ENCODE measurements around the gene CPNE9.

The CPNE9 gene

GRCh38 chr3:9716801-9717555 lies 13.3 kb downstream of the CPNE9 start:
- no peak for DNase-seq

- no peak for DNase-seq
Measured at GRCh38 chr3:9717563-9717962, 13.9 kb downstream of the CPNE9 start.

GRCh38 chr3:9718118-9718517 lies 14.5 kb downstream of the CPNE9 start:
- DNase-seq, result no peak

DNA sequence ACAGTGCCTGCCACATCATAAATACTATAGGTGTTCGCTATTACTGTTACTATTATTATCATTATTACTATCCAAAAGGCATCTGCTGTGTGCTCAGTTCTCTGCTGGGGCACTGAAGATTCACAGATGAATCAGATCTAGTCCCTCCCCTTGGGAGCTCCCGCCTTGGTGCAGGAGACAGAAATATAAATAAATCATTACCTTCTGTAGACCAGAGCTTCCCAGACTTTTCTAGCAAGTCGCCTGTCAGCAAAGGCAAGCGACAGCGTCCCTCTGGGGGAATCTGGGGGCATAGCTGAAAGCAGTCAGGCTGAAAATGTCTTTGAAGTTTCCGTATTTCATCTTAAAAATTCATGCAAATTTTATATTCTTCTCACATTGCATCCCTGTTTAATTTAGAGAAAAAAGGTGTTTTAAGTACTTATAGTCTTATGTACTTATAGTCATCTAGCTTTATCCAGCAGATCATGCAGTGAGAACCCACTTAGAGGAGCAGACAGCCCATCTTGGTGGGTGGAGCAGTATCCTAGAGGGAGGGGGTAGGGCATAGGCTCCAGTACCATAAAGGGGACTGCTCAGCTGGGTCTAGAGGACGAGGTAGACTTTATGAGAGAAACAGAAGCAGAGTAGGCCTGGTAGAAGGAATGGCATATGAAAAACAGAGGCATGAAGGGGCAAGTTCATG lies 17.5 kb downstream of the CPNE9 start:
- DNase-seq, result no peak

DNA sequence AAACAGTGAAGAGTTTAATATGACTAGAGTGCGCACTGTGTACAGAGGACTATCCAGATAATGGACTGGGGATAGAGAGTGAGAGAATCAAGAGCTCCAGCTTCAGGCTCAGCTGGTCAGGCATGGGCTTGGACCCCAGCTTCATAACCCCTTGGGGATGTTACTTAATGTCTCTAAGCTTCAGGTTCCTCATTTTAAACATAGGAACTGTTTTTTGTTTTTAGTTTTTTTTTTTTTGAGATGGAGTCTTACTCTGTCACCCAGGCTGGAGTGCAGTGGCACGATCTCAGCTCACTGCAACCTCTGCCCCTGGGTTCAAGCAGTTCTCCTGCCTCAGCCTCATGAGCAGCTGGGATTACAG lies 18.0 kb downstream of the CPNE9 start:
- DNase-seq, result no peak

GRCh38 chr3:9725775-9726515 lies 22.3 kb downstream of the CPNE9 start:
- DNase-seq, result no peak

DNA sequence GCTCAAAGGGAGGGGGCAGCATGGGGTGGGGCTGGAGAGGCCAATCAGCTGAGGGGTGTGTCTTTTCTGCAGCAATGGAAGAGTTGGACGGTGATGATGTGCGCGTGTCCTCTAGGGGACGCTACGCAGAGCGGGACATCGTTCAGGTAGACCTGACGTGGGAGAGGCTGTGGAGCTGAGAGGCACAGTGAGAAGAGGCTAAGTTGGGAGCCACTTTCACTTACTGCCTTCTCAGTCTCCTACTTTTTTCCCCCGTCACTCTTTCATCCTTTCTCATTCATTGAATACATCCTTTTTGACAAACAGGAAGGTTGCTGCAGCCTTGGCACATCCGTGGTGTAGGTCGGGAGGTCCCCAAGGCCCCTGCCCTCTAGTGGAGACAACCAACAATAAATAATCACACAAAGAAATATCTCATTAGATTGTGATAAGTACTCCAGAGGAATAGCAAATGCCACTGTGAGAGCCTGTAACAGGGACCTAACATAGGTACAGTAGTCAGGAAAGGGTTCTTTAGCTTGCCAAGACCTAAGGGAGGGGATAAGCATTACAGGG lies 23.5 kb downstream of the CPNE9 start:
- no peak for DNase-seq

- DNase-seq, result no peak
Measured at GRCh38 chr3:9727743-9728142, 24.1 kb downstream of the CPNE9 start.

DNA sequence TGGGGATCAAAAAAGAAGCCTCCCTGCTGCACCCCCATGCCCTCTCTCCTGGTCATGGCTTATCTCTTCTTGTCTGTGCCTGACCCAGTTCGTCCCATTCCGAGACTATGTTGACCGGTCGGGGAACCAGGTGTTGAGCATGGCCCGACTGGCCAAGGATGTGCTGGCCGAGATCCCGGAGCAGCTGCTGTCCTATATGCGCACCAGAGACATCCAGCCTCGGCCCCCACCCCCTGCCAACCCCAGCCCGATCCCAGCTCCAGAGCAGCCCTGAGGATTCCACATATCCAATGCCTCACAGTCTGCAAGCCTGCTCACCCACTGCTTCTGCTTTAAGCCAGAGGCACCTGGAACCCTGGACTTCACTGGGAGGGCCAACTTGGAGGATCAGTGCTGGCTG lies 25.8 kb downstream of the CPNE9 start:
- no peak for DNase-seq

DNA sequence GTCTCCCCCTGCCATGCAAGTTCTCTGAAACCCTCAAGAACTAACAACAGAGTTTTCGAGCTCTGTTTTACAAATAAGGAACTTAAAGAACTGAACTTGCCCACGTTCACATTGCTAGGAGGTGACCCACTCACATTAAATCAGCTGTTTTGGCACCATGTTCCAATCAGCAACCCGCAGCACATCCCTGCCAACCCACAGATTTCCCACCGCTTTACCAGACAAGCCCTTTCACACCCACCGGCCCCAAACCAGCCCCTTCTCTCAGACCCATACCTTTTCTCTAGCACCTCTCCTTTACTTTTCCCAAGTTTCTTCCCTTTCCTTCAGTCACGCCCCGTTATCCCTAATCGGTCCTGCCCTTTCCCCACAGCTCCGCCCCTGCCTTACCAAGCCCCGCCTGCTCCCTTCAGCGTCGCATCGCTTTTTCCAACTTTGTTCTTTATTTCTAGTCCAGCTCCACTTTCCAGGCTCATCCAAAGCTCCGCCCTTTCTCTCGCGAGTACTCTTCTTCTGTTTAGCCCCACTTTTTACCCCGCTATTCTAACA lies 27.1 kb downstream of the CPNE9 start:
- DNase-seq, result peak; percentile 84

DNA sequence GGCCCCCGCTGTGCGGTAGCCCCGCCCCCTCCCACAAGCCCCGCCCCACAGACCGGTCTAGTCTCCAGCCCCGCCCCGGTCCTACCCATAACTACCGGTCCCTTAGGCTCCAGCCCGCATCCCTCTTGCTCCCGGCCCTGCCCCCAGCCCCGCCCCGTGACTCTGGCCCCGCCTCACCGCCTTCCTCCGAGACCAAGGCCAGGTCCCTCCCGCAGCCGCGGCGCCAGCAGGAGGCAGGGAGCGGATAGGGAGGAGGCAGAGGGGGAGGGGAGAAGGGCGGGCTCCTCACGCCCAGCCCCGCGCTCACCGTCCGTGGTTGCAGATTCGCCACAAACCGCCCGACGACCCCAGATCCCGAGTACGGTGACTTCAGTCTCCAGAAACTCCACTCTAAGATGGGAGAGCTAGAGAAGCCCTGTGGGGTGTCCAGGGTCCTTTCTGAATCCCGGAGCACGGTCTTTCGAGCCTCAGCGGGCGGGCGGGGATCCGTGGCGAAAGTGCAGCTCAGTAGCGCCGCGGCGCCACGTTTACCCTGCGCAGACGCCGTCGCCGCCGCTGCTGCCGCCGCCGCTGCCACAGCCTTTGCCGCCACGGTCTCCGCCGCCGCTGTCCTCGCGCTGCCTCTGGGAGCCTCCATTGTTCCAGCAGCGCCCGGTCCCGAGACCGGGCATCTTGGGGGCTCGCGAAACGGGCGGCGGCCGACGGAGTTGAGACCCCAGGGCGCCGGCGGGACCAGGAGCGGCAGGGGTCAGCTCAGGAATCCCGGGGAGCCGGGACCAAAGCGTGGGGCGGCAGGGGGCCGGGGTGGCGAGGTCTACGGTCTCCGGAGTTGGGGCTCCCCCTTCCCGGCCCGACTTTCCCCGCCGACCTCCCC lies 27.8 kb downstream of the CPNE9 start, which contains the start of gene BRPF1:
TSS of gene BRPF1 (plus strand) at position 530 of the 874 bp plus-strand sequence. CDS start 2,406 bp downstream, outside the sequence.
- DNase-seq, result peak; percentile 86

DNA sequence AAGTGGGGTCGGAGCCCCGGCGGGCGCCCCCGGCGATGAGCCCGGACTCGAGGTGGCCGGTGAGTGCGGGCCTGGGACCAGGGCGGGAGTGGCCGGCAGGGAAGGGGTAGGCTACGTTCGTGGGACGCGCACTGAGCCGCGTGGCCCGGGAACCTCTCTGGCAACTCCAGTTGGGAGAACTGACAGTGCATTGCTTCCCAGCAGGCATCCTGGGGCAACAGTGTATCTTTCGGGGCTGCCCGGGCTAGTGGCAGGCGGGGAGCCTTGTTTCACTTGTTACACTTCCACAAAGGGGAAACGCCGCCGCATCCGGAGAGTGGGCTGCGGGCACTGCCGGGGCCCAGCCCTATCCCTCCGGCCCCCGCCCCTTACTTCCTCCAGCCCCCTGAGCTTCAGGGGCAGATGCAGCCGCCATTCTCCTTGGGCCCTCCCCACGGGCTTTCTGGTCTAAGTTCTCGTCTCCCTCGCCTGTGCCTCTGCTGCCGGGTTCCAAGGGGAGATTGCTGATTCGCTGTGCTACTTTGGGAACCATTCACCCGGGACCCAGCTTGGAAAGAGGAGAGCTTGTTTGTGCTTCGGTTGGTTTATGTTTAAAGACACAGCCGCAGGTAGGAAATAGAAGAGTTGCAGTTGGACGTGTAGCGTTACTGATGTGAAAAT lies 28.6 kb downstream of the CPNE9 start:
- DNase-seq, result no peak

- no peak for DNase-seq
Measured at GRCh38 chr3:9732740-9733115, 29.1 kb downstream of the CPNE9 start.

- no peak for DNase-seq
Measured at GRCh38 chr3:9736831-9737230, 33.2 kb downstream of the CPNE9 start.

DNA sequence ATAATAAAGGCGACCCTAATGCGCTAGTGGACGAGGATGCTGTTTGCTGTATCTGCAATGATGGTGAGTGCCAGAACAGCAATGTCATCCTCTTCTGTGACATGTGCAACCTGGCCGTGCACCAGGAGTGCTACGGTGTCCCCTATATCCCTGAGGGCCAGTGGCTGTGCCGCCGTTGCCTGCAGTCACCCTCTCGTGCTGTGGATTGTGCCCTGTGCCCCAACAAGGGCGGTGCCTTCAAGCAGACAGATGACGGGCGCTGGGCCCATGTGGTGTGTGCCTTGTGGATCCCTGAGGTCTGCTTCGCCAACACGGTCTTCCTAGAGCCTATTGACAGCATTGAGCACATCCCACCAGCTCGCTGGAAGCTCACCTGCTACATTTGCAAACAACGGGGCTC lies 35.5 kb downstream of the CPNE9 start:
- no peak for DNase-seq

DNA sequence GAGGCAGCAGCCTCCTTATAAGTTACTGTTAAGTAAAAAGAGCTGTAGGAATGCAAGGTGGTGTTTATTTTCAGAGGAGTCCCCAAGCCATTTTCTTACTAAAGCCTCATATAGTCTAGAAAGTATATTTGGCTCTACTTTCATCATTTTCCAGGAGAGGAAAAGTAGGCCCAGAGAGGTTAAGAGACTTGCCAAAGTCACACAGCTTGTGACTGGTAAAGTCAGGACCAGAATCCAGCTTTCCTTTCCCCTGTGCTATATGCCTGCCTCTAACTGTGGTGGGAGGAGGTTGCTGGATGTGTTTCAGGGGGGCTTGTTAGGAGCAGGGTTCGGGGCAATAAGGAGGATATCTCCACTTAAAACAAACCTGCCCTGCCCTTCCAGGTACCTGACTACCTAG lies 38.9 kb downstream of the CPNE9 start:
- no peak for DNase-seq

- no peak for DNase-seq
Measured at GRCh38 chr3:9743548-9743947, 39.9 kb downstream of the CPNE9 start.

- DNase-seq, result no peak
Measured at GRCh38 chr3:9744162-9744561, 40.5 kb downstream of the CPNE9 start.

GRCh38 chr3:9745521-9745920 lies 41.9 kb downstream of the CPNE9 start:
- DNase-seq, result no peak

GRCh38 chr3:9746330-9746729 lies 42.7 kb downstream of the CPNE9 start:
- DNase-seq, result no peak

- no peak for DNase-seq
Measured at GRCh38 chr3:9747267-9747666, 43.6 kb downstream of the CPNE9 start.

DNA sequence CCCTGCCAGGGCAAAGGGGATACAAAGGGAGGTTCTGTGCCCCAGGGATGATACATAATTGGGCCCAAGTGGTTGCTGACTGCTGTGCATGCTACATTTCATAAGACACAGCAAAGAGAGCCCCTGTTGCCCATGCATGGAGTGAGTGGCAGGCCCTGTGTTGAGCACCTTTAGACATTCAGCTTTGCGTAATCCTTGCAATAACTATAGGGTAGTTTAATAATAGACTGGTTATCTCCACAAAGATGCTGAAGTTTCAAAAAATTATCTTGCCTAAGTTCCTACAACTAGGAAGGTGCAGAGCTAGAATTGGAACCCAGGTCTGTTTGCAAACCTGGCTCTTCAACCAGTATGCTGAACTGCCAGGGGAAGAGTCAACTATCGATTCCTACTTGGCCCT lies 44.4 kb downstream of the CPNE9 start:
- DNase-seq, result no peak

Measured in DMS 273 treated with DMSO at 0.1 percent for 48 hours (cell line).